ENCODE measurements around the gene AMH. TPM values are rescaled to one million over a fixed set of nuclear protein-coding genes. Genes with fewer than 3 reads are reported as not detected.
"Not testable (repeated sequence)": the region's sequence is repeated elsewhere in the genome, so short reads cannot be mapped to it uniquely, and the experiment has no call there.

The AMH gene
- under 1 TPM; 0.15 to 0.70 (median 0.41) TPM for total RNA-seq
- polyA plus RNA-seq, result 1 to 10 TPM in 1 of 2 donors, under 1 TPM in 1; 0.30 to 1.0 TPM
- long read RNA-seq, donor 1, result 0 reads
- long read RNA-seq, donor 2, result 0 reads
- long read RNA-seq, donor 3, result 0 reads

GRCh38 chr19:2249010-2249866, at the start of gene AMH:
Gene AMH (plus strand): TSS chr19:2249323. CDS start chr19:2249333, 10 bp downstream.
- H3K27ac ChIP-seq, result no peak within 1 kb of the TSS
- no peaks in the 10 kb centered on the region for H3K9me3 ChIP-seq
- ATAC-seq (peak in 2 of 8 donors; percentile 2 to 14), DNase-seq (no peak)
- TF ChIP-seq CTCF (IDR thresholded peaks at IDR 0.05), result no peak
- H3K36me3 ChIP-seq, result peaks cover 10 to 46% (median 34%) of the 10 kb centered on the region in 9 donors
- H3K4me1 ChIP-seq, result peaks cover 8 to 56% (median 47%) of the 10 kb centered on the region in 9 donors
- 74 to 78% methylated on average over 27 of the region's 27 CpGs for WGBS, 2 donors
- peaks cover 36 to 57% (median 50%) of the 10 kb centered on the region in 7 donors for H3K27me3 ChIP-seq
- intact Hi-C loops (cut with DNase I), result no loop called here
- H3K4me3 ChIP-seq, result no peak within 1 kb of the TSS

GRCh38 chr19:2199861-2200623, 49.1 kb upstream of the AMH start:
- H3K9me3 ChIP-seq, result no peaks in the 10 kb centered on the region
- intact Hi-C loops (cut with DNase I), result loop anchor here in 1 of 10 donors (5.0 kb wide), 1 partner anchor 43 kb away; no protein-coding TSS in a partner anchor
- H3K27ac ChIP-seq, result no peak overlapping the region
- no peak overlapping the region for H3K4me3 ChIP-seq
- TF ChIP-seq CTCF (IDR thresholded peaks at IDR 0.05), result no peak
- WGBS, 2 donors, result 90 to 91% methylated on average over 37 of the region's 37 CpGs
- DNase-seq, result no peak
- no peaks in the 10 kb centered on the region for H3K27me3 ChIP-seq
- peak in 1 of 8 donors; percentile 7 for ATAC-seq
- peaks cover 0 to 9% (median 0%) of the 10 kb centered on the region in 9 donors for H3K4me1 ChIP-seq
- H3K36me3 ChIP-seq, result peaks cover 0 to 84% (median 0%) of the 10 kb centered on the region in 9 donors

GRCh38 chr19:2200624-2201294, 48.4 kb upstream of the AMH start:
- H3K36me3 ChIP-seq, result peaks cover 0 to 84% (median 0%) of the 10 kb centered on the region in 9 donors
- 97% methylated on average over 49 to 50 of the region's 50 CpGs for WGBS, 2 donors
- H3K4me3 ChIP-seq; H3K27me3 ChIP-seq; H3K9me3 ChIP-seq; H3K4me1 ChIP-seq; ATAC-seq; DNase-seq; H3K27ac ChIP-seq; intact Hi-C loops (cut with DNase I): not testable (repeated sequence)

- no peaks in the 10 kb centered on the region for H3K9me3 ChIP-seq
- H3K4me3 ChIP-seq, result no peak overlapping the region
- no peak for TF ChIP-seq CTCF (IDR thresholded peaks at IDR 0.05)
- 92 to 94% methylated on average over 21 of the region's 21 CpGs for WGBS, 2 donors
- intact Hi-C loops (cut with DNase I), result no loop called here
- no peaks in the 10 kb centered on the region for H3K27me3 ChIP-seq
- peaks cover 0 to 9% (median 0%) of the 10 kb centered on the region in 9 donors for H3K4me1 ChIP-seq
- DNase-seq (no peak), ATAC-seq (no peak)
- no peak overlapping the region for H3K27ac ChIP-seq
- peaks cover 0 to 84% (median 0%) of the 10 kb centered on the region in 9 donors for H3K36me3 ChIP-seq
Observed at GRCh38 chr19:2201473-2202148, 47.5 kb upstream of the AMH start.
